ENCODE results near the gene TMEM144.

Gene TMEM144

DNA sequence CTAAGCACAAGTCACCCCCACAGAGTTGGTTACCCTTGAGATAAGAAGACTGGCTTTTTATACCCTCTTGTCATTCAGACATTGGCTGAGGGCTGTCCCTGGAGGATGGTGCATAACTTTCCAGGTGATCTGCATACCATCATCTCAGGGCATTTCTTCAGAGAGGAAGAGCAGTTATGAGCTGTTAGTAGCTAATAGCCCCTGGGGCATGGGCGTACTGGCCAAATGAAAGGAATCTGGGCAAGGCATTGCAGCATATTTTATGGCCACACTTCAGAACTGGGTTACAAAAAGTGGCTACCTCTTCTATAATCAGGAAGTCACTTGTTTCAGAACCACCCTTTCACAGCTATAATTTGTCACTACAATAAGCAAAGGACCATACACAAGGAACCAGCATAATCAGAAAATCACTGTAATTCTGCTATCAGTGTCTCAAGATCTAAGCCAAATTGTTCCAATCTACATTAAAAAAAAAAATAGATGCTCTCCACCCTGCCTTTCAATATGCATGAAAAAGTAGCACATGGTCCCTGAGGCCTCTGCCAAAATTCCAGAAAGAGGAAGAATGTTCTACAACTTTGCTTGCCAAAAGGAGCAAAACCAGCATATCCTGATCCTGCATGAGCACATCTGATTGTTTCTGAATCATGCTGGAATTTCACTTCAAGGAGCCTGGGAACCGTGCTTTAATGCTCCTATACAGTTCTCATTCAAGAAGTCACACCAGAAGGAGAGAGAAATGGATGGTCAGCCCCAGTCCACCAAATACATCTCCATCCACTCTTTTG is 92.0 kb downstream of the TMEM144 start:
- DNase-seq: no peak

DNA sequence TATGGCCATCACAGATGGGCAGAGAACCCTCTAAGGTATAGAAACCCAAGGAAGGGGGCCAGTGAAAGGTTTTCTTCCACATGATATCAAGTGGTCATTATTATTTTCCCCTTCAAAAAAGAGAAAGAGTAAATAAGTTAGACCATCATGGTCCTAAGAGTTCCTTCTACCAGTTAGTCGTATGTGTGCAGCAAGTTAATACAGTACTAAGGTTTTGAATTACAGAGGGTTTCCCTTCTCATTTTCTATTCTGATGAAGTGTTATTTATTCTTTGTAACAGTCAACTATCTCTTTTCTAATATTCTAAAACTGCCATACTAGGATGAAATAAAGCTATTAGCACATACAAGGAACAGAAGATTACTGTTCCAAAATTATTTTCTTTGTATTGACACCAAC is 94.4 kb downstream of the TMEM144 start:
- DNase-seq: no peak
